ENCODE data around the gene EYA3. TPM values are rescaled to one million over a fixed set of nuclear protein-coding genes. Genes with fewer than 3 reads are reported as not detected.

The EYA3 gene
- total and polyA plus RNA-seq, 7 donors: 3.6 to 15.3 (median 13.1) TPM

DNA sequence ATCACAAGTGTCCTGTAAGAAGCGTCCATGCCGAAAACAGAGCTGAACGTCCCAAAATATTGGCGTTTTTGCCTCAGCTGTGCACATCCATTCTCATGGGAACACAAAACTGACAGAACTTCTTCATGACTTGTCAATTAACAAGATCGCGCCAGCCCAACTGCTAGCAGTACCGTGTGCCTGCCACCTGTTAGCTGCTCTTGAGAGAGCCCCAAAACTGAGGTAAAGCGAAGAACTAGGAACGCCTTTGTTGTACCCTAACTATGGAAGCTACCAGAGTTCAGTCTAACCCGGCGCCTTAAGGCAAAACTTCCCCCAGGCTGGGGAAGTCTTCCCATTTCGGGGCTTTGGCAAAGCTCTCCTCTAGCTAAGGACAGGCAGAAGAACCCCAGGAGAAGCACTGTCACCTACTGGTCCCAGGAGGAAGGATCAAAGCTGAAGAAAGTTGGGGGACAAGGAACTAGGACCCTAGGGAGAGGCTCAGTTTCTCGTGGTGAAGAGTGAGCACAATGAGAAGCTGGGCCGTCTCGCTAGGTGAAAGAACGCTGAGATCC is 719 bp downstream of the EYA3 start:
- TF ChIP-seq, protein P1, sequence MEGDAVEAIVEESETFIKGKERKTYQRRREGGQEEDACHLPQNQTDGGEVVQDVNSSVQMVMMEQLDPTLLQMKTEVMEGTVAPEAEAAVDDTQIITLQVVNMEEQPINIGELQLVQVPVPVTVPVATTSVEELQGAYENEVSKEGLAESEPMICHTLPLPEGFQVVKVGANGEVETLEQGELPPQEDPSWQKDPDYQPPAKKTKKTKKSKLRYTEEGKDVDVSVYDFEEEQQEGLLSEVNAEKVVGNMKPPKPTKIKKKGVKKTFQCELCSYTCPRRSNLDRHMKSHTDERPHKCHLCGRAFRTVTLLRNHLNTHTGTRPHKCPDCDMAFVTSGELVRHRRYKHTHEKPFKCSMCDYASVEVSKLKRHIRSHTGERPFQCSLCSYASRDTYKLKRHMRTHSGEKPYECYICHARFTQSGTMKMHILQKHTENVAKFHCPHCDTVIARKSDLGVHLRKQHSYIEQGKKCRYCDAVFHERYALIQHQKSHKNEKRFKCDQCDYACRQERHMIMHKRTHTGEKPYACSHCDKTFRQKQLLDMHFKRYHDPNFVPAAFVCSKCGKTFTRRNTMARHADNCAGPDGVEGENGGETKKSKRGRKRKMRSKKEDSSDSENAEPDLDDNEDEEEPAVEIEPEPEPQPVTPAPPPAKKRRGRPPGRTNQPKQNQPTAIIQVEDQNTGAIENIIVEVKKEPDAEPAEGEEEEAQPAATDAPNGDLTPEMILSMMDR (IDR thresholded peaks at IDR 0.05): no peak
- peak overlapping the region; percentile 95 for H3K27ac ChIP-seq
- no peaks in the 10 kb centered on the region for H3K27me3 ChIP-seq (ENCODE audit: insufficient read depth in 3 of 3, low read length in 2 of 3)
- peak in 3 of 4 donors; percentile 11 to 34 (median 15) for ATAC-seq
- no peak for DNase-seq
- no peaks in the 10 kb centered on the region for H3K9me3 ChIP-seq
- WGBS, 3 donors: 3 to 4% (median 4%) methylated on average over 16 of the region's 16 CpGs
- no peaks in the 10 kb centered on the region for H3K36me3 ChIP-seq (ENCODE audit: insufficient read depth in 1 of 2, low read depth in 1 of 2)
- intact Hi-C loops (cut with DNase I): no loop called here
- H3K4me1 ChIP-seq: peaks cover 38% of the 10 kb centered on the region
- H3K4me3 ChIP-seq: peak overlapping the region; percentile 97

DNA sequence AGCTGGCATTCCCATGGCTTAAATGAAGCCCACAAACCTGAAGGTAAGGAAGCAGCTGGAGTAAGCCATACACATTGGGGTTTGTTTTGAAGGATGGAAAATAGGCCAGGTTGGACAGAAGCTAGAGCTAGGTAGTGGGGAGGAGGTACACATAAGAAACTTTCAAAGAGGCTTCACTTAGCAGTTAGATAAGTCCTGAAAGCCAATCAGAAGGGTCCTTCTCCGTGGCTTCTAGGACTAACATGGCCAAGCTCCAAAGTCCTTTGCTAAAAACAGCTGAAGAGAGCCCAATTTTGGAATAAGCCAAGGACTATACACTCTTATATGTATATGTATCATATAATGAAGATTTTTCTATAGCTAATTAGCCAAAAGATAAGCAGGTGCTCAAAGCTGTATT is 1.8 kb downstream of the EYA3 start:
- ATAC-seq (no peak), DNase-seq (no peak)
- Histone ChIP-seq H3K36me3 (ENCODE audit: insufficient read depth in 1 of 2, low read depth in 1 of 2) (no peaks in the 10 kb centered on the region), H3K4me1 (peaks cover 36% of the 10 kb centered on the region), H3K27me3 (ENCODE audit: insufficient read depth in 3 of 3, low read length in 2 of 3) (no peaks in the 10 kb centered on the region), H3K9me3 (no peaks in the 10 kb centered on the region), H3K4me3 (peak overlapping the region; percentile 97), H3K27ac (peak overlapping the region; percentile 95)
- TF ChIP-seq, protein P1 (IDR thresholded peaks at IDR 0.05): no peak
- intact Hi-C loops (cut with DNase I): no loop called here
- 59 to 65% (median 63%) methylated on average over 1 of the region's 1 CpG for WGBS, 3 donors

DNA sequence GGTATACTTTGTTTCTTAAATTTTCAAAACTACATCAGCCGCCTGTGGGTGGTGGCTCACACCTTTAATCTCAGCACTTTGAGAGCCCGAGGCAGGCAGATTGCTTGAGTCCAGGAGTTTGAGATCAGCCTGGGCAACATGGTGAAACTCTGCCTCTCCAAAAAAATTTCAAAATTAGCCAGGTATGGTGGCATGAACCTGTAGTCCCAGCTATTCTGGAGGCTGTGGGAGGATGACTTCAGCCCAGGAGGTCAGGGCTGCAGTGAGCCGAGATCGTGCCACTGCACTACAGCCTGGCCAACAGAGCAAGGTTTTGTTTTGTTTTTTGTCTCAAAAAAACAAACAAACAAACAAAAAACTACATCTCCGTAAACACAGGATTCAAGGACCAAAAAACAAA is 3.3 kb downstream of the EYA3 start:
- Histone ChIP-seq H3K36me3 (ENCODE audit: insufficient read depth in 1 of 2, low read depth in 1 of 2) (peaks cover 0 to 6% of the 10 kb centered on the region in 2 donors), H3K9me3 (no peaks in the 10 kb centered on the region), H3K27me3 (ENCODE audit: insufficient read depth in 3 of 3, low read length in 2 of 3) (no peaks in the 10 kb centered on the region), H3K4me1 (peaks cover 35% of the 10 kb centered on the region), H3K4me3 (no peak overlapping the region), H3K27ac (no peak overlapping the region)
- intact Hi-C loops (cut with DNase I): no loop called here
- DNase-seq (no peak), ATAC-seq (no peak)
- TF ChIP-seq, protein P1 (IDR thresholded peaks at IDR 0.05): no peak
- 74 to 82% (median 81%) methylated on average over 5 of the region's 5 CpGs for WGBS, 3 donors

DNA sequence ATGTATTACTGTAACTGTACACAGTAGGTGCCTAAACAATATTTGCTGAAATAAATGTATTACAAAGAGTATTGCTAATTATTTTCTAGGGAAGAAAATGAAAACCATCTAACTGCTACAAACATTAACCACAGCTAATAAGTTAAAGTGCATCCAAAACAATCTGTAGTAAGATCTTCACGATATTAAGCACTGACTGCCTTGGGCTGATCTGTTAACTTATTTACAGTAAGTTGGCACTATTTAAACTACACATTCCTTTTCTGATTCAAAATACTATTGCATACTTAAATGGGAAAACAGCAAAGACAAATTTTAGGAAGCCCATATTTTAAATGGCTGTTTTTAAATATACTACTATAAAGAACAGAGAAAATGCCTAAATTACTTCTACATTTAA is 4.5 kb downstream of the EYA3 start:
- WGBS, 3 donors: 53 to 66% (median 62%) methylated on average over 1 of the region's 1 CpG

More for the DNA sequence above, 4.5 kb downstream of the EYA3 start:
- no peaks in the 10 kb centered on the region for H3K27me3 ChIP-seq (ENCODE audit: insufficient read depth in 3 of 3, low read length in 2 of 3)
- H3K4me3 ChIP-seq: no peak overlapping the region
- TF ChIP-seq, protein P1 (IDR thresholded peaks at IDR 0.05): no peak
- H3K27ac ChIP-seq: no peak overlapping the region
- no peaks in the 10 kb centered on the region for H3K9me3 ChIP-seq
- H3K4me1 ChIP-seq: peaks cover 41% of the 10 kb centered on the region
- peaks cover 0 to 17% of the 10 kb centered on the region in 2 donors for H3K36me3 ChIP-seq (ENCODE audit: insufficient read depth in 1 of 2, low read depth in 1 of 2)
- ATAC-seq: no peak
- no peak for DNase-seq
- intact Hi-C loops (cut with DNase I): no loop called here

Measured in psoas muscle (tissue), 8 donors.